Smooth muscle cell (in vitro differentiated cells): ENCODE results near the gene SOX14. TPM values are rescaled to one million over a fixed set of nuclear protein-coding genes. Genes with fewer than 3 reads are reported as not detected.

Experiments
- DNase-seq: peaks from one replicate; lab custom pipeline; 2025; ENCODE audit not compliant: unreplicated experiment; lab: John Stamatoyannopoulos, UW
- H2AFZ ChIP-seq: fragments of 200-600 bp; sonication (generic); 2 replicates; pipeline ENCODE4 v1.6.0; 2016; ENCODE audit warnings: antibody characterized with exemption, low read depth, mild to moderate bottlenecking
- H3F3A ChIP-seq: fragments of 200-600 bp; sonication (generic); 2 replicates; pipeline ENCODE4 v1.6.0; 2017; ENCODE audit warnings: antibody characterized with exemption, low read depth
- H3K27ac ChIP-seq: fragments of 200-600 bp; sonication (generic); 2 replicates; pipeline ENCODE4 v1.5.1; 2016; ENCODE audit warnings: low read depth, mild to moderate bottlenecking
- H3K27me3 ChIP-seq: fragments of 200-600 bp; sonication (generic); 2 replicates; pipeline ENCODE4 v1.6.1; 2016; ENCODE audit warnings: low read depth, mild to moderate bottlenecking
- H3K36me3 ChIP-seq: fragments of 200-600 bp; sonication (generic); 2 replicates; pipeline ENCODE4 v1.5.1; 2016; ENCODE audit warnings: low read depth
- H3K4me1 ChIP-seq: fragments of 200-600 bp; sonication (generic); 2 replicates; pipeline ENCODE4 v1.5.1; 2016; ENCODE audit warnings: low read depth
- H3K4me2 ChIP-seq: fragments of 200-600 bp; sonication (generic); 2 replicates; pipeline ENCODE4 v1.6.0; 2016; ENCODE audit warnings: mild to moderate bottlenecking
- H3K4me3 ChIP-seq: fragments of 200-600 bp; sonication (generic); 2 replicates; pipeline ENCODE4 v1.5.1; 2016; ENCODE audit warnings: mild to moderate bottlenecking
- H3K79me2 ChIP-seq: fragments of 200-600 bp; sonication (generic); 2 replicates; pipeline ENCODE4 v1.6.0; 2016; ENCODE audit warnings: low read depth, mild to moderate bottlenecking
- H3K9ac ChIP-seq: fragments of 200-600 bp; sonication (generic); 2 replicates; pipeline ENCODE4 v1.6.0; 2016; ENCODE audit warnings: low read depth
- H3K9me3 ChIP-seq: fragments of 200-600 bp; sonication (generic); replicated peaks from 2 replicates; pipeline ENCODE4 v1.5.1; 2016; ENCODE audit warnings: low read depth
- H4K20me1 ChIP-seq: fragments of 200-600 bp; sonication (generic); 2 replicates; pipeline ENCODE4 v1.6.0; 2016; ENCODE audit warnings: low read depth
- WGBS: methylation state at CpG from one replicate; pipeline ENCODE4 v1.1.7; 2016; ENCODE audit warnings: low lambda C conversion rate; 5-methylcytosine and 5-hydroxymethylcytosine counted together
- polyA plus RNA-seq: library from polyadenylated mRNA; unstranded; fragments of >200 nt; fragmentation: Nextera tagmentation; extraction: Ambion mirVana; gene quantifications from 2 replicates; pipeline ENCODE4 v1.2.1, GENCODE V29; 2016
- total RNA-seq: library from RNA; depleted of rRNA; stranded (reverse); fragments of >200 nt; gene quantifications from 2 replicates; pipeline ENCODE4 v1.2.3, GENCODE V29; 2014
- TF ChIP-seq, protein P1 (sequence below): fragments of 200-600 bp; sonication (generic); IDR thresholded peaks from 2 replicates; pipeline ENCODE4 v1.5.1; 2017; ENCODE audit warnings: borderline replicate concordance, mild to moderate bottlenecking, antibody characterized with exemption; ENCODE audit not compliant: insufficient read depth, poor library complexity, severe bottlenecking

The SOX14 gene
- total and polyA plus RNA-seq, 2 experiments from 2014 or later: not detected

DNA sequence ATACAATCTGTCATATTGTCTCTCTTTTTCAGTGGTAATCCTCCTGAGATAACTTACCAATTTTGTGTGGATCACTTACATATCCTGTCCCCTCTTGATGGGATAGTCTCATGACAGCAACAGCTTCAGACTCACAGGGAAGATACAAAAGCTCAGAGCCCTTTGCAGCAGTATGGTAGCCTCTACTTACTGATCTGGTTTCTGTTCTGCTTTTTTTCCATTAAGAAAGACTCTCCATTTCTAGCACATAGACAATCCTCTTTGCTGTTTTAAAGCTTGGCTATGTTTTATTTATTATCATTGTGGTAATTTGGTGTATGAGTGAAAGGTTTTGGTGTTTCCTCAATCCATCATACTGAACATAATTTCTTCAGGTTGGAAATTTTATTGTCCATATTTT is 25.4 kb upstream of the SOX14 start:
- no peaks in the 10 kb centered on the region for H3K9me3 ChIP-seq
- no peaks in the 10 kb centered on the region for H3K4me1 ChIP-seq
- no peak overlapping the region for H3K4me2 ChIP-seq
- H3K9ac ChIP-seq: no peak overlapping the region
- H4K20me1 ChIP-seq: no peaks in the 10 kb centered on the region
- H3K36me3 ChIP-seq: no peaks in the 10 kb centered on the region
- no peak overlapping the region for H3K4me3 ChIP-seq
- DNase-seq: no peak
- no peak overlapping the region for H3K27ac ChIP-seq
- no peak overlapping the region for H2AFZ ChIP-seq
- no peaks in the 10 kb centered on the region for H3K79me2 ChIP-seq
- no peaks in the 10 kb centered on the region for H3F3A ChIP-seq
- TF ChIP-seq, protein P1, sequence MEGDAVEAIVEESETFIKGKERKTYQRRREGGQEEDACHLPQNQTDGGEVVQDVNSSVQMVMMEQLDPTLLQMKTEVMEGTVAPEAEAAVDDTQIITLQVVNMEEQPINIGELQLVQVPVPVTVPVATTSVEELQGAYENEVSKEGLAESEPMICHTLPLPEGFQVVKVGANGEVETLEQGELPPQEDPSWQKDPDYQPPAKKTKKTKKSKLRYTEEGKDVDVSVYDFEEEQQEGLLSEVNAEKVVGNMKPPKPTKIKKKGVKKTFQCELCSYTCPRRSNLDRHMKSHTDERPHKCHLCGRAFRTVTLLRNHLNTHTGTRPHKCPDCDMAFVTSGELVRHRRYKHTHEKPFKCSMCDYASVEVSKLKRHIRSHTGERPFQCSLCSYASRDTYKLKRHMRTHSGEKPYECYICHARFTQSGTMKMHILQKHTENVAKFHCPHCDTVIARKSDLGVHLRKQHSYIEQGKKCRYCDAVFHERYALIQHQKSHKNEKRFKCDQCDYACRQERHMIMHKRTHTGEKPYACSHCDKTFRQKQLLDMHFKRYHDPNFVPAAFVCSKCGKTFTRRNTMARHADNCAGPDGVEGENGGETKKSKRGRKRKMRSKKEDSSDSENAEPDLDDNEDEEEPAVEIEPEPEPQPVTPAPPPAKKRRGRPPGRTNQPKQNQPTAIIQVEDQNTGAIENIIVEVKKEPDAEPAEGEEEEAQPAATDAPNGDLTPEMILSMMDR: no peak
- H3K27me3 ChIP-seq: no peaks in the 10 kb centered on the region

DNA sequence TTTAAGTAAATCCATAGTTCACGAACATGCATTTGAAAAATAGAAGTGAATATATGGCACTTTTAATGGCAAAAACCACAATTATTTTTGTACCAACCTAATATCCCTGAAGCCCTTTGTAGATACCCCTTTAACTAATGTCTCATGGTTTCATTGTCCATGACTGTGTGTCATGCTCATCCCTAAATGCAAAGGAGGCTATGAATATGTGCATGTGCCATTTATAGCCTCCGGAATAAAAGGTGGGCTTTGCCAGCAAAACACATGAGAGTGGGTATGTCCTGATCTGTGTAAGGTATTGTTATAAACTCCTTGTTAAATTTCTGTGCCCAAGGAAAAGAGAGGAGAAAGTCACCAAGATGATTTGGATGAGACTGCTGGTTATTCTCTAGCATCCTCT is 20.5 kb upstream of the SOX14 start:
- no peaks in the 10 kb centered on the region for H3F3A ChIP-seq
- H3K36me3 ChIP-seq: no peaks in the 10 kb centered on the region
- H3K79me2 ChIP-seq: no peaks in the 10 kb centered on the region
- TF ChIP-seq, protein P1: no peak
- H2AFZ ChIP-seq: no peak overlapping the region
- DNase-seq: no peak
- no peak overlapping the region for H3K4me3 ChIP-seq
- no peak overlapping the region for H3K27ac ChIP-seq
- no peak overlapping the region for H3K4me2 ChIP-seq
- WGBS: 87% methylated on average over 2 of the region's 2 CpGs
- no peaks in the 10 kb centered on the region for H3K4me1 ChIP-seq
- H3K27me3 ChIP-seq: peaks cover 31% of the 10 kb centered on the region
- no peak overlapping the region for H3K9ac ChIP-seq
- H4K20me1 ChIP-seq: no peaks in the 10 kb centered on the region
- H3K9me3 ChIP-seq: no peaks in the 10 kb centered on the region

DNA sequence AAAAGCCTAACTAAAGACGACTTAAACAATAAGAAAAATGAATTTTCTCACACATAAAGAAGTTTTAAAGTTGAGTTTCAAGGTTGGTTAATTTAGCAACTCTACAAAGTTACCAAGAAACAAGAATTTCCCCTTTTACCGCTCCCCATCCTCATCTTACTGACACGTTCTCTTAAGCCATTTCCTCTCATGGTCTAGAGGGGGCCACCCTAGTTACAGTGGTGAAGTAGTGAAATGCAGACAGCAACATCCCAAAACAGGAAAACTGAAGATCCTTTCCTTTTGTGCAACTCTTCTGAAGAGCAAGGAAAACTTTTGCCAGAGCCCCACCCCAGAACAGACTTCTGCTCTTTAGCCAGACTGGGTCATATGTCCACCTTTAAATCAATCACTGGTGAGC is 17.3 kb upstream of the SOX14 start:
- H3K79me2 ChIP-seq: no peaks in the 10 kb centered on the region
- DNase-seq: no peak
- H4K20me1 ChIP-seq: no peaks in the 10 kb centered on the region
- TF ChIP-seq, protein P1: no peak
- no peaks in the 10 kb centered on the region for H3F3A ChIP-seq
- no peak overlapping the region for H3K9ac ChIP-seq
- H3K4me1 ChIP-seq: no peaks in the 10 kb centered on the region
- H2AFZ ChIP-seq: no peak overlapping the region
- H3K4me2 ChIP-seq: no peak overlapping the region
- no peaks in the 10 kb centered on the region for H3K36me3 ChIP-seq
- no peak overlapping the region for H3K4me3 ChIP-seq
- peaks cover 33% of the 10 kb centered on the region for H3K27me3 ChIP-seq
- H3K9me3 ChIP-seq: no peaks in the 10 kb centered on the region
- 49% methylated on average over 3 of the region's 3 CpGs for WGBS
- H3K27ac ChIP-seq: no peak overlapping the region

DNA sequence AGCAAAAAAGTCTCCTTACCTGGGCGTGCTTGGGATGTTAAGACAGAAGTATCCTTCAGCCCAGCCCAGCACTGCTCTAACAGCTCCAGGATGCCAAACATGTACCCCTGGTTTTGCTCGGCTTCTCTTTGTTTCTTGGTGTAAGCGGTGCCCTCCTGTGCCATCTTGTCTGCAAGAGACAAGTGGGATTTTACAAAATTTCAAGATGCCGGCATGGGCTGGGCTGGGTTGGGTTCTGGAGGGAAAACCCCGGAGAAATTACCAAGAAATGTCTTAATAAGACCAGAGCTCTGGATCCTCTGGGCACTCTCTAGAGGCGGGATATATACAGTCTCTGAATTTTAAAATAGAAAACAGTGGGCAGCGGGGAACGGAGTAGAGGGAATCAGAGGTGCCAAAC is 4.6 kb upstream of the SOX14 start:
- no peaks in the 10 kb centered on the region for H3F3A ChIP-seq

More for the DNA sequence above, 4.6 kb upstream of the SOX14 start:
- Histone ChIP-seq H3K27ac (no peak overlapping the region), H4K20me1 (no peaks in the 10 kb centered on the region), H2AFZ (no peak overlapping the region), H3K79me2 (no peaks in the 10 kb centered on the region), H3K27me3 (peaks cover 71% of the 10 kb centered on the region), H3K36me3 (no peaks in the 10 kb centered on the region), H3K9me3 (no peaks in the 10 kb centered on the region), H3K4me3 (no peak overlapping the region), H3K9ac (no peak overlapping the region), H3K4me2 (no peak overlapping the region), H3K4me1 (peaks cover 10% of the 10 kb centered on the region)
- no peak for DNase-seq
- 67% methylated on average over 8 of the region's 8 CpGs for WGBS
- TF ChIP-seq, protein P1: no peak
